Endothelial cell of umbilical vein (primary cell): ENCODE data around the gene C1QTNF2.

Source experiments
- CTCF ChIP-seq, 2 donors: IDR thresholded peaks; 1 replicate in 1 of 2; 2 replicates in 1 of 2; pipeline ENCODE4 v1.5.1; 2011; ENCODE audit warnings: low read length in 2 of 2, mild to moderate bottlenecking in 2 of 2, moderate library complexity in 2 of 2, control low read depth in 1 of 2, inconsistent platforms in 1 of 2, low read depth in 1 of 2; ENCODE audit not compliant: insufficient read depth in 1 of 2; ENCODE audit errors: extremely low read depth in 1 of 2
- EZH2 ChIP-seq: IDR thresholded peaks from 2 replicates; pipeline ENCODE4 v1.6.1; 2012; ENCODE audit warnings: borderline replicate concordance, low read depth, mild to moderate bottlenecking, moderate library complexity, low read length, inconsistent platforms; ENCODE audit not compliant: severe bottlenecking
- FOS ChIP-seq: IDR thresholded peaks from 2 replicates; pipeline ENCODE4 v1.6.1; 2011; ENCODE audit warnings: mild to moderate bottlenecking, low read length, moderate library complexity, borderline replicate concordance; ENCODE audit not compliant: insufficient read depth
- GATA2 ChIP-seq: IDR thresholded peaks from 2 replicates; pipeline ENCODE4 v1.7.0; 2011; ENCODE audit warnings: low read depth, mild to moderate bottlenecking, moderate library complexity, mixed read lengths, low read length; ENCODE audit not compliant: insufficient read length, insufficient read depth
- POLR2AphosphoS5 ChIP-seq: IDR thresholded peaks from 2 replicates; pipeline ENCODE4 v1.6.1; 2012; ENCODE audit warnings: low read depth, mild to moderate bottlenecking, control low read depth, low read length, moderate library complexity; ENCODE audit not compliant: insufficient read depth

GRCh38 chr5:160305319-160305718 lies 65.1 kb downstream of the C1QTNF2 start:
- no peak for TF ChIP-seq GATA2
- no peak for TF ChIP-seq CTCF (IDR thresholded peaks at IDR 0.05; ENCODE audit: extremely low read depth in 1 of 2, insufficient read depth in 1 of 2, low read depth in 1 of 2, low read length in 2 of 2)
- no peak for TF ChIP-seq POLR2AphosphoS5
- no peak for TF ChIP-seq EZH2
- TF ChIP-seq FOS, result no peak
